Kidney (tissue), 14 donors: Measurements from ENCODE around the gene SNX15. TPM values are rescaled to one million over a fixed set of nuclear protein-coding genes. Genes with fewer than 3 reads are reported as not detected.

Source experiments
- DNase-seq, 5 donors: peaks; one replicate each; pipeline ENCODE4 v3.0.0-alpha.2; 2013 to 2020
- FAIRE-seq: peaks from 2 replicates; lab custom pipeline; 2012; peaks lifted over from hg19 to GRCh38; lab: Jason Lieb, UNC
- H3K27ac ChIP-seq, 2 donors: one replicate each; pipeline ENCODE4 v1.7.0; 2013; ENCODE audit warnings: low read depth in 2 of 2, low read length in 2 of 2, inconsistent platforms in 1 of 2
- H3K27me3 ChIP-seq: one replicate; pipeline ENCODE4 v1.7.1; 2013; ENCODE audit warnings: low read length, inconsistent platforms; ENCODE audit not compliant: control insufficient read depth, insufficient read depth
- H3K36me3 ChIP-seq, 3 donors: one replicate each; pipeline versions ENCODE4 v1.7.0 to v1.7.1; 2013; ENCODE audit warnings: low read length in 3 of 3, control low read depth in 1 of 3, inconsistent platforms in 1 of 3; ENCODE audit not compliant: insufficient read depth in 3 of 3, control insufficient read depth in 2 of 3
- H3K4me1 ChIP-seq, 3 donors: one replicate each; pipeline versions ENCODE4 v1.7.0 to v1.7.1; 2013; ENCODE audit warnings: low read length in 3 of 3, inconsistent platforms in 1 of 3, low read depth in 1 of 3; ENCODE audit not compliant: control insufficient read depth in 2 of 3, insufficient read depth in 2 of 3
- H3K4me3 ChIP-seq, 3 donors: one replicate each; pipeline versions ENCODE4 v1.7.0 to v1.8.1; 2013; ENCODE audit warnings: low read length in 3 of 3, control low read depth in 1 of 3, inconsistent platforms in 1 of 3
- H3K9ac ChIP-seq, 3 donors: one replicate each; pipeline versions ENCODE4 v1.7.0 to v1.7.1; 2013; ENCODE audit warnings: low read length in 3 of 3, control low read depth in 1 of 3, inconsistent platforms in 1 of 3
- H3K9me3 ChIP-seq, 3 donors: one replicate each; pipeline versions ENCODE4 v1.7.0 to v1.7.1; 2013; ENCODE audit warnings: low read length in 3 of 3, control low read depth in 1 of 3, inconsistent platforms in 1 of 3; ENCODE audit not compliant: control insufficient read depth in 2 of 3, insufficient read depth in 1 of 3
- CTCF ChIP-seq: IDR thresholded peaks from 3 replicates; pipeline ENCODE4 v1.5.1; 2012; ENCODE audit warnings: mild to moderate bottlenecking, moderate library complexity, borderline replicate concordance; ENCODE audit not compliant: insufficient read depth; ENCODE audit errors: extremely low read depth
- intact Hi-C: fragments of 100-400 bp; cut with DNase I; formaldehyde crosslinking; loops from one replicate; pipeline ENCODE4 v1.11.1; 2022
- polyA plus RNA-seq: library from polyadenylated mRNA; stranded (reverse); fragments of 350-450 nt; fragmentation: Illumina TruSeq; extraction: RNeasy Lipid Tissue Mini Kit (QIAGEN cat#74804); gene quantifications from one replicate; pipeline ENCODE4 v1.2.3, GENCODE V29; 2014; ENCODE audit warnings: low read depth, low replicate concordance; ENCODE audit not compliant: insufficient read depth
- total RNA-seq: library from RNA; stranded (reverse); fragmentation: NEBNext Ultra II Directional; extraction: Animal tissue kit (Norgen Biotek cat#: 25700); gene quantifications from one replicate; pipeline ENCODE4 v1.2.1, GENCODE V29; 2021
- donor health status: control.
- donor health status: control.
- donor health status: control.
- donor health status: control.
- donor health status: control.
- donor health status: DM: yes; HTN: yes; CAD: no.
- donor health status: Normal renal cell carcinoma (clear cell type).

Gene SNX15
- total and polyA plus RNA-seq, 2 donors from 2014 or later: 27.7 to 29.6 TPM

GRCh38 chr11:65071907-65072630 is 44.8 kb downstream of the SNX15 start:
- FAIRE-seq: no peak

GRCh38 chr11:65072631-65072966 is 45.4 kb downstream of the SNX15 start:
- H3K9me3 ChIP-seq: no peaks in the 10 kb centered on the region
- H3K36me3 ChIP-seq: no peaks in the 10 kb centered on the region
- intact Hi-C loops: no loop called here
- H3K4me1 ChIP-seq: no peaks in the 10 kb centered on the region
- H3K4me3 ChIP-seq: no peak overlapping the region
- no peaks in the 10 kb centered on the region for H3K27me3 ChIP-seq
- no peak overlapping the region for H3K9ac ChIP-seq
- DNase-seq (no peak), FAIRE-seq (no peak)
- no peak for TF ChIP-seq CTCF
- H3K27ac ChIP-seq: no peak overlapping the region

More at GRCh38 chr11:65071907-65072630, 44.8 kb downstream of the SNX15 start:
- Histone ChIP-seq H3K9me3 (no peaks in the 10 kb centered on the region), H3K4me3 (no peak overlapping the region), H3K9ac (no peak overlapping the region), H3K36me3 (no peaks in the 10 kb centered on the region), H3K4me1 (no peaks in the 10 kb centered on the region), H3K27me3 (no peaks in the 10 kb centered on the region), H3K27ac (no peak overlapping the region)
- DNase-seq: no peak
- TF ChIP-seq CTCF: no peak
- intact Hi-C loops: no loop called here

- no peak overlapping the region for H3K27ac ChIP-seq
- FAIRE-seq: no peak
- no peak overlapping the region for H3K4me3 ChIP-seq
- H3K27me3 ChIP-seq: no peaks in the 10 kb centered on the region
- intact Hi-C loops: no loop called here
- no peak overlapping the region for H3K9ac ChIP-seq
- no peaks in the 10 kb centered on the region for H3K9me3 ChIP-seq
- no peaks in the 10 kb centered on the region for H3K36me3 ChIP-seq
- no peak for DNase-seq
- TF ChIP-seq CTCF: no peak
- no peaks in the 10 kb centered on the region for H3K4me1 ChIP-seq
Observed at GRCh38 chr11:65077451-65077850, 50.2 kb downstream of the SNX15 start.
